ENCODE measurements around the gene HOXB13. TPM values are rescaled to one million over a fixed set of nuclear protein-coding genes. Genes with fewer than 3 reads are reported as not detected.

The HOXB13 gene
- total and polyA plus RNA-seq, 2 of the 13 experiments (the other 11 are each of a cell fraction or from before 2014, with no cell fraction given) = not detected

- intact Hi-C loops (cut with micrococcal nuclease; ENCODE audit: unreplicated experiment) = no loop called here
- no peak for TF ChIP-seq SAFB2 (CRISPR knock-in tag; IDR thresholded peaks at IDR 0.05; ENCODE audit: borderline replicate concordance, low read depth)
- TF ChIP-seq, protein P1, sequence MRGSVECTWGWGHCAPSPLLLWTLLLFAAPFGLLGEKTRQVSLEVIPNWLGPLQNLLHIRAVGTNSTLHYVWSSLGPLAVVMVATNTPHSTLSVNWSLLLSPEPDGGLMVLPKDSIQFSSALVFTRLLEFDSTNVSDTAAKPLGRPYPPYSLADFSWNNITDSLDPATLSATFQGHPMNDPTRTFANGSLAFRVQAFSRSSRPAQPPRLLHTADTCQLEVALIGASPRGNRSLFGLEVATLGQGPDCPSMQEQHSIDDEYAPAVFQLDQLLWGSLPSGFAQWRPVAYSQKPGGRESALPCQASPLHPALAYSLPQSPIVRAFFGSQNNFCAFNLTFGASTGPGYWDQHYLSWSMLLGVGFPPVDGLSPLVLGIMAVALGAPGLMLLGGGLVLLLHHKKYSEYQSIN (CRISPR knock-in tag; IDR thresholded peaks at IDR 0.05; ENCODE audit: borderline replicate concordance) = no peak
- no peak for TF ChIP-seq ONECUT2 (CRISPR knock-in tag; IDR thresholded peaks at IDR 0.05)
- TF ChIP-seq ESRRA (CRISPR knock-in tag; IDR thresholded peaks at IDR 0.05; ENCODE audit: low read depth) = no peak
- TF ChIP-seq ZNF776 (CRISPR knock-in tag; IDR thresholded peaks at IDR 0.05) = no peak
- no peak for TF ChIP-seq ZNF691 (CRISPR knock-in tag; IDR thresholded peaks at IDR 0.05; ENCODE audit: borderline replicate concordance, low read depth)
- TF ChIP-seq ZSCAN20 (CRISPR knock-in tag; IDR thresholded peaks at IDR 0.05; ENCODE audit: borderline replicate concordance) = no peak
- no peak for TF ChIP-seq FOXJ3 (CRISPR knock-in tag; IDR thresholded peaks at IDR 0.05; ENCODE audit: borderline replicate concordance)
- TF ChIP-seq ZNF350 (CRISPR knock-in tag; IDR thresholded peaks at IDR 0.05; ENCODE audit: borderline replicate concordance, low read depth) = no peak
- TF ChIP-seq KMT2A (CRISPR knock-in tag; IDR thresholded peaks at IDR 0.05) = no peak
- TF ChIP-seq ZFP41 (CRISPR knock-in tag; IDR thresholded peaks at IDR 0.05; ENCODE audit: borderline replicate concordance) = no peak
- TF ChIP-seq ZSCAN5A (CRISPR knock-in tag; IDR thresholded peaks at IDR 0.05; ENCODE audit: borderline replicate concordance) = no peak
- no peak for TF ChIP-seq ZNF557 (CRISPR knock-in tag; IDR thresholded peaks at IDR 0.05)
- TF ChIP-seq RAD21 (CRISPR knock-in tag; IDR thresholded peaks at IDR 0.05) = no peak
- no peak for TF ChIP-seq FOXO4 (CRISPR knock-in tag; conservative IDR thresholded peaks at IDR 0.05)
- TF ChIP-seq, protein P2, sequence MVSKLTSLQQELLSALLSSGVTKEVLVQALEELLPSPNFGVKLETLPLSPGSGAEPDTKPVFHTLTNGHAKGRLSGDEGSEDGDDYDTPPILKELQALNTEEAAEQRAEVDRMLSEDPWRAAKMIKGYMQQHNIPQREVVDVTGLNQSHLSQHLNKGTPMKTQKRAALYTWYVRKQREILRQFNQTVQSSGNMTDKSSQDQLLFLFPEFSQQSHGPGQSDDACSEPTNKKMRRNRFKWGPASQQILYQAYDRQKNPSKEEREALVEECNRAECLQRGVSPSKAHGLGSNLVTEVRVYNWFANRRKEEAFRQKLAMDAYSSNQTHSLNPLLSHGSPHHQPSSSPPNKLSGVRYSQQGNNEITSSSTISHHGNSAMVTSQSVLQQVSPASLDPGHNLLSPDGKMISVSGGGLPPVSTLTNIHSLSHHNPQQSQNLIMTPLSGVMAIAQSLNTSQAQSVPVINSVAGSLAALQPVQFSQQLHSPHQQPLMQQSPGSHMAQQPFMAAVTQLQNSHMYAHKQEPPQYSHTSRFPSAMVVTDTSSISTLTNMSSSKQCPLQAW (CRISPR knock-in tag; IDR thresholded peaks at IDR 0.05) = no peak
- no peak for TF ChIP-seq ZNF335 (CRISPR knock-in tag; IDR thresholded peaks at IDR 0.05)
- TF ChIP-seq CHD4 (IDR thresholded peaks at IDR 0.05; ENCODE audit: borderline replicate concordance, low read length) = no peak
- no peak for TF ChIP-seq EP300 (IDR thresholded peaks at IDR 0.05; ENCODE audit: low read depth in 2 of 2, low read length in 2 of 2)
- no peak for TF ChIP-seq EP300 (CRISPR knock-in tag; IDR thresholded peaks at IDR 0.05; ENCODE audit: borderline replicate concordance)
These were observed 12.0 kb upstream of the HOXB13 start for GRCh38 chr17:48740537-48740936.

More at GRCh38 chr17:48740537-48740936, 12.0 kb upstream of the HOXB13 start:
- Histone ChIP-seq H3K27ac (ENCODE audit: extremely low read length, insufficient read depth, low read length) (no peak overlapping the region), H4K20me1 (ENCODE audit: insufficient read depth, low read length) (no peaks in the 10 kb centered on the region), H3K9ac (ENCODE audit: insufficient read depth, low read depth, low read length) (no peak overlapping the region), H3K4me2 (ENCODE audit: low read depth, low read length) (no peak overlapping the region), H3K27me3 (ENCODE audit: control insufficient read depth in 1 of 2, insufficient read depth in 2 of 2, low read length in 2 of 2) (peaks cover 8 to 90% of the 10 kb centered on the region in 2 experiments), H3K79me2 (ENCODE audit: insufficient read depth, low read length) (no peaks in the 10 kb centered on the region), H3K9me3 (ENCODE audit: low read length) (no peaks in the 10 kb centered on the region), H3K4me1 (ENCODE audit: insufficient read depth, low read length) (0 out of 2 replicates have a peak, but pooled peaks cover 8% of the 10 kb centered on the region), H3K4me3 (replicated peaks in 1 of 3; ENCODE audit: insufficient read depth in 1 of 3, low read depth in 2 of 3, low read length in 3 of 3) (no peak overlapping the region), H3K36me3 (replicated peaks in 1 of 2; ENCODE audit: control insufficient read depth in 1 of 2, insufficient read depth in 2 of 2, low read length in 2 of 2) (no peaks in the 10 kb centered on the region), H2AFZ (ENCODE audit: low read length) (no peak overlapping the region)
- BruUV-seq (replicated peaks) = no TSS peak
- FAIRE-seq (no peak), ATAC-seq (no peak), DNase-seq (ENCODE audit: low spot score) (no peak)
- CTCF ChIA-PET (ENCODE audit: low intra/inter-chr PET ratio, low total read pairs) = no interaction called here
- POLR2A ChIA-PET = no interaction called here
- in situ Hi-C loops (cut with HindIII; ENCODE audit: extremely low pct_ligation_motif_present, low pct_unique_long_range_greater_than_20kb) = no loop called here

All from HepG2 (cell line).